GM18909 (cell line): ENCODE measurements around the gene BTBD1.
"Not testable (repeated sequence)": the region's sequence is repeated elsewhere in the genome, so short reads cannot be mapped to it uniquely, and the experiment has no call there.

Source experiments
- ATAC-seq: cut with Tn5 transposase; IDR thresholded peaks from one replicate; pipeline ENCODE4 v1.9.1; 2021; ENCODE audit warnings: mild to moderate bottlenecking; ENCODE audit not compliant: unreplicated experiment, poor library complexity

The BTBD1 gene

DNA sequence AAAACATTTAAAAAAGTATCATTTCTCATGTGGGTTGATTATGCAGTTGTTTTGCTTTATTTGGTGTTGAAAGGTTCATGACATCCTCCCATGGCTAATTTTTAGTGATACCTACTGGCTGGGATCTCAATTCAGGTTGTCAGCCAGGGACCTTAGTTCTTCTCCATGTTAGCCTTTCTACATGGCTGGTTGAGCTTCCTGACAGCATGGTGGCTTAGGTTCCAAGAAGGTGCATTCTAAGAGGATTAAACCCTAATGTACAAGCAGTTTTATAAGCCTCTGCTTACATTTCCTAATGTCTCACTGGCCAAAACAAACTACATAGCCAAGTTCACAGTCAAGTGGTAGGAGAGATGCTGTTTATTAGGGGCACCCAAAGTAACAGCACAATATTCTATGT lies 31.0 kb upstream of the BTBD1 start:
- no peak for ATAC-seq

DNA sequence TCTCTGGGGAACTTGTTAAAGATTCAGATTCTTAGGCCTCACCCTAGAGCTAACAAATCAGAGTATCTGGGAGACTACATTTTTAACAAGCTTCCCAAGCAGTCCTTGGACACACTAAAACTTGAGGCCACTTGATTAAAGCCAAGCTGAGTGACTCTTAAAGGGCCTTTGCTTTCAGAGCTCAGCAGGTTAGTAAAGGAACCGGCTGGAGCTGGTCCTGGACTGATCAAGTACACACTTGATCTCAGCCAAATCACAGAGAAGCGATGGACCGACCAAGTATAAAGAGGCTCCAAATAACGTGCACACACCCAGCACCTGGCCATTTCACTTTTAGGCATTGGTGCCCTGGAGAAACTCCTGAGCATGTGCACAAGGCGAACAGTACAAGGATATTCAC lies 27.5 kb upstream of the BTBD1 start:
- ATAC-seq: no peak

DNA sequence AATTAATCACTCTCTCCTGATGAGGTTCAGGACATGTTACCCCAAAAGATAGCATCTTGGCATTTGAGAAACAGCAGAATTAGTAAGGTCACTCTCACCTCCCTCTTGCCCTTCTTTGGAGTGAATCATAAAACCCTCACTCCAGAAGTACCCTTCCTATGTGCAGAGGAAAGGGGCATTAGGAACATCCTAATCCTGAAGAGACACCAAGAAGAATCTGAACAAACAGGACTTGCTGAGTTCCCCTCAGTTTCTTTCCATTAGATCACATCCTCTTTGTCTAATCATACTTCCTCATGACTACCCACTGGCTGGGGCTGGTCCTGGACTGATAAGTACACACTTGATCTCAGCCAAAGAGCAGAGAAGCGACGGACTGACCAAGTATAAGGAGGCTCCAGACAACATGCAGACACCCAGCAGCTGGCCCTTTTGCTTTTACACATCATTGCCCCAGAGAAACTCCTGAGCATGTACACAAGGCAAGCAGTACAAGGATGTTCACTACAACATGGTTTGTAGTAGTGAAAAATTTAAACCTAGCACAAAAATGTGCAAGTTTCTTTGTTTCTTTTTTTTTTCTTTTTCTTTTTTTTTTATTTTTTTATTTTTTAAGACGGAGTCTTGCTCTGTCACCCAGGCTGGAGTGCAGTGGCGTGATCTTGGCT lies 25.4 kb upstream of the BTBD1 start:
- peak; percentile 85 for ATAC-seq

DNA sequence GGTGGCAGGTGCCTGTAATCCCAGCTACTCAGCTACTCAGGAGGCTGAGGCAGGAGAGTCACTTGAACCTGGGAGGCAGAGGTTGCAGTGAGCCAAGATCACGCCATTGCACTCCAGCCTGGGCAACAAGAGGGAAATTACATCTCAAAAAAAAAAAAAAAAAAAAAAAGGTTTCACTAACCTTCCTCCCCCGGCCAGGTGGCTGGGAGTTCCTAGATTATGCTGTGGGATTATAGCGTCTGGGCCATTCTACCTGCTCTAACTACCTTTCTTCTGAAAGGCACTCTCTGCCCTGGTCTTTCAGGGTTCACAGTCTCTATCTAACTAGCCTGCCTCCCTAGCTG lies 24.9 kb upstream of the BTBD1 start:
- not testable (repeated sequence) for ATAC-seq

DNA sequence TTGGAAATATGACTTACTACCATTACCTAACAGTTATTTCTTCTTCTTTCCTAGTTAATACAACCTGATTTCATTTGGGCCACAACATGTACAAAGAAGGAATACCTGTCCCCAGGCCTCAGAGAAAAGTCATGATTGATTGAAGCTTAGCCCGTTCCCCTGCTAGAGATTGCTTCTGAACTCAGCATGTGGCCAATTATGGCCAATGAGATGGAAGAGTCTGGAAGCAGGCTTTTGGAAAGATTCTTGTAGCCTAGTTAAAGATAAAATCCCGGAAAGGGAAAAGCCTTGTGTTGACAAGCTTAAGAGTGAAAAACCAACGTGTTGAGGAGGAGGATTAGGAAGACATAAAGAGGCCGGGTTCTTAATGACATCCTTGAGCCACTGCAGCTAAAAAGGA lies 23.4 kb upstream of the BTBD1 start:
- ATAC-seq: no peak

DNA sequence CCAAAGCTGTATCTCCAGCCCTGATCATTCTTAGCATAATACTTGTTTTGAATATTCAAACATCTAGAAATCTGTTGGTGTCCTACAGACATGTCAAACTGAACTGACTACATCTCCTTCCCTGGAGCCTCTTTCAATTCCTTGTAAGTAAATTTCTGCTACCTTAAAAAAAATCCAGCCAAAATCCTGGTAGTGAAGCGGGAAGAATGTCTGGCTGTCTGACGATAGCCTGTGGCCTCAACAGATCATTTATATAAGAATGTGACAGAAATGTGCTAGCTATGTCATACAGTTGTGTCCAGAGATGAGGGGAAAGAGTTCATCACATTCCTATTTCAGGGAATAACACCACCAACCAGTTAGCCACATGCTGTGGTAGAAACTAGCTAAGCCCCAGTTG lies 21.8 kb upstream of the BTBD1 start:
- ATAC-seq: no peak

DNA sequence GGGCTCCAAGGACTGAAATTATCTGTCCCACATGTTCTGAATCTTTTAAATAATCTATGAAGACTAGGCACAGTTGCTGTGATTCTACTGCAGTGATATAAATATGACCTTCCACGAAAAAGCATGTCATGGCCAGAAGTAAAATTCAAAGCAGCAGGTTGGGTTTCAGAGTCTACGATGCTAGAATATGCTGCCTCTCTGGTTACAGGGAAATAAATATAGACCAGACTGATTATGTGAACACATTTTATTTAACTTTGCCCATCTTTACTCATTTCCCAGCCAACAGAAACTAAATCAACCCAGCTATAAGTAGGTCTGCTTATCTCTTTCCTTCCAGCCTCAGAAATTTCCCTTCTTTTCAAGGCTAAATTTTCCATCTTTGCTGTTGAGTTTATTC lies 20.5 kb upstream of the BTBD1 start:
- ATAC-seq: no peak

DNA sequence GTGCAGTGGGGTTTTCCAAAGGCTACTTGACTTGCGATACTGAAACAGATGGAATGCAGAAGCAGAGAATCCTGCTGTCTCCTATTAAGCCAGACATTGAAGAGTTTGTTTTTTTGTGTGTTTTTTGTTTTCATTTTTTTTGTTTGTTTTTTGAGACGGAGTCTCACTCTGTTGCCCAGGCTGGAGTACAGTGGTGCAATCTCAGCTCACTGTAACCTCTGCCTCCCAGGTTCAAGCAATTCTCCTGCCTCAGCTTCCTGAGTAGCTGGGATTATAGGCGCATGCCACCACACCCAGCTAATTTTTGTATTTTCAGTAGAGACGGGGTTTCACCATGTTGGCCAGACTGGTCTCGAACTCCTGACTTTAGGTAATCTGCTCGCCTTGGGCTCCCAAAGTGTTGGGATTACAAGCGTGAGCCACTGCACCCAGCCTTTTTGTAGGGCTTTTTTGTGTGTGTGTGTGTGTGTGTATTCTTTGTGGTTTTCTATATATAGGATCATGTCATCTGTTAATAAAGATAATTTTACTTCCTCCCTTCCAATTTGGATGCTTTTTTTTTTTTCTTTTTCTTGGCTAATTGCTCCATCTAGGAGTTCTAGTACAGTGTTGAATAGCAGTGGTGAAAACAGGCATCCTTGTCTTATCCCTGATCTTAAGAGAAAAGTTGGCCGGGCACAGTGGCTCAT lies 19.0 kb upstream of the BTBD1 start:
- ATAC-seq: not testable (repeated sequence)

DNA sequence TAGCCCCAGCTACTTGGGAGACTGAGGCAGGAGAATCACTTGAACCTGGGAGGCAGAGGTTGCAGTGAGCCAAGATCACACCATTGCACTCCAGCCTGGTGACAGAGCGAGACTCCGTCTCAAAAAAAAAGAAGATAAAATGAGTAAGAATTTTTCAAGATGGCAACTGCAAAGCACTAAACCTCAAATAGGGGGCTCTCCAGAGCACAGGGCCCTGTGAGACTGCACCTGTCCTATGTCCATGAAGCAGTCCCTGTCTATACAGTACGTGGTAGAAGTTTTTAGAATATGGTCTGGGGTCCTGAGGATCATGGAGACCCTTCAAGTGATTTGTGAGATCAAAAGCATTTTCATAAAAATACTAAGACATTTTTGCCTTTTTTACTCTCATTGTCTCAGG lies 18.4 kb upstream of the BTBD1 start:
- not testable (repeated sequence) for ATAC-seq

DNA sequence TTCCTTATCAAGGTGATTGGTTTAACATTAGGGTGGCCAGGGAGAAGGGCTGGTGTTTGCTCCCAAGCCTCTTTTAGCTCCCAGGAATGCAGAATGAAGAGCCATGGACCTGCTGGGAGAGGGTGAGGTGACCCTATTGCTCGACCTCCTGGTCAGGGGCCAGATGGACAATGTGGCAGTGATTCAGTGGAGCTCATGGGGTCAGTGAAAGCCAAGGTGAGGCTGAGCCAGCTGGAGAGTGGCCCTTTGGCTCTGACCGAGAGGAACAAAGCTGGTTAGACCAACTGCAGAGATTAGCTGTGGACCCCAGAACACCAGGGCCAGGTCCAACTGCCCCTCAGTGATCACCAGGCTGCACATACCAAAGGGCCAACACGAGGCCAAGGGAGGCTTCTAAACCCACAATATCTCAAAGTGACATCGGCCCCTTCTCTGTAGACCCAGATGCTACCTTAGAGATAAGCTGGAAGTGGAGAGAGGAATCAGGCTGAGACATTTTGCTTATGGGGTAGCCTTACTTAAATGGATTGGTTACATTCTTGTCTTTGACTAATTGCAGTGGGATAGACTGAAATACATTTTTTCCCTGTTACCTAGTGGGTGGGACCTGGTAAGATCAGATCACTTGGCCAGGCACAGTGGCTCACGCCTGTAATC lies 15.8 kb upstream of the BTBD1 start:
- no peak for ATAC-seq

DNA sequence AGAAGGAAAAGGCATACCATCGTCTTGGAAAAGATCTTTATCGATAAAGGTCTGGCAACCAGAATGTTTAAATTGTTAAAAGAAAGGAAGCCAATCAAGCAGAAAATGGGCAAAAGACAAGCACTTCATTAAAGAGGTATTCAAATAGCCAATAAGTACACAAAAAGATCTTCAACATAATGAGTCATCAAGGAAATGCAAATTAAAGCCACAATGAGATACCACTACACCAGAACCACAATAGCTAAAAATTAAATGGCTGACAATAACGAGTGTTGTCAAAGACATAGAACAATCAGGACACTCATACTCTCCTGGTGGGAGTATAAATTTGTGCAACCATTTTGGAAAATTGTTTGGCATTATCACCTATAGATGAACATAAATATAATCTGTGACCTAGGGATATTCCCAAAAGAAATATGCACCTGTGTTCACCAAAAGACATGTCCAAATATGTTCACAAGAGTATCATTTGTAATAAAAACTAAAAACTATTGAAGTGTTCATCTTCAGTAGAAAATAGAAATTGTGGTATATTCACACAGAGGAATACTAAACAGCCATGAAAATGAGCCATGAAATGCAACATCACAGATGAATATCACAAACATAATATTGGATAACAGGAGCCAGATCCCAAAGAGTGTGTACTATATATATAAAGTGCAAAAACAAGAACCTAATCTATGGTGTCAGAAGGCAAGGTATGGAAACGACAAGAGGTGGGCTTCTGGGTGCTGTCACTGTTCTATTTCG lies 14.4 kb upstream of the BTBD1 start:
- no peak for ATAC-seq

DNA sequence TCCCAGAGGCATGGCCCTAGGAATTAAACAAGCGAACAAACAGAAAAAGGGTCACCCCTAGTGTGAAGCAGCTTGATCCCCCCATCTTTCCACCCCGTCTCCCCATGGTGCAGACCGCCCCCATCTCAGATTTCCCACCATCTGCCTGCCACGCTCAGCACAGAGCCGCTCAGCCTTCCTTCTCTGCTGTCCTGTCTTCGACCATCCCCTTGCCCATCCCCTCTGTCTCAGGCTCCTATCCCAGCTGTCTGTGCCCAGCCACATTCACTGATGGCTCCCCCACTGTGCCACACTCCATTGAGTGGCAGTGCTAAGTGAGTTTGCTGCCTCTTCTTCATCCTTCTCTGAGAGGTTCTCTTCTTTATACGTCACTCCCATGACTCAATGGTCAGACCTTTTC lies 11.7 kb upstream of the BTBD1 start:
- ATAC-seq: no peak

DNA sequence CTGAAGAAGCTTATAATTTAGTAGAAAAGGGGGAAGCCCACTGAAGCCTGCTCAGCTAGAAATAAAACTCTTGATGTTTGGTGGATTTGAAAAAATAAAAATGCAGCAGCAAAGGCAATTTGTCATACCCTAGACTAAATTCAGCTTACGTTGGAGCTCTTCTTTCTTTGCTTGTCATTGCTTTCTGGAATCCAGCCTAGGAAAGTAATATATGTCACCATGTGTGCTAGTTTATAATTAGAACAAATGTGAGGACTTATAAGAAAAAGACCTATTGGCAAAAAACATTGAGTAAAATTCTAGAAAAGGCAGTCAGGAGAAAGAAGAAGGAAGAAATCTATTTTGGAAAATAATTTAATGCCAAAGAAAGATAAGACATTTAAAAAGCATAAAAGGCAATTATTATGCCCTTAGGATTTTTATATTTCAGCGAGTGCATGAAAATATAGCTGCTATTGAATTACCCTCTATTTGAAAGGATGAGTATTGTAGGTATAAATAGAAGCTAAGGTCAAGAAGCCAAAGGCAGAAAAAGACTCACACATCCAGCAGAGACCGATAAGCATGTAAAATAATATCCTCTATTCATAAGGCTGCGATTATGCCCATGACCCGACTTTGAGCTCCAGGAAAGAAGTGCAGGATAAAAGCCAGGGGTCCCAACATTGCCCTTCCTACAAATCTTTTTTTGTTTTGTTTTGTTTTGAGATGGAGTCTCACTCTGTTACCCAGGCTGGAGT lies 10.6 kb upstream of the BTBD1 start:
- ATAC-seq: no peak

DNA sequence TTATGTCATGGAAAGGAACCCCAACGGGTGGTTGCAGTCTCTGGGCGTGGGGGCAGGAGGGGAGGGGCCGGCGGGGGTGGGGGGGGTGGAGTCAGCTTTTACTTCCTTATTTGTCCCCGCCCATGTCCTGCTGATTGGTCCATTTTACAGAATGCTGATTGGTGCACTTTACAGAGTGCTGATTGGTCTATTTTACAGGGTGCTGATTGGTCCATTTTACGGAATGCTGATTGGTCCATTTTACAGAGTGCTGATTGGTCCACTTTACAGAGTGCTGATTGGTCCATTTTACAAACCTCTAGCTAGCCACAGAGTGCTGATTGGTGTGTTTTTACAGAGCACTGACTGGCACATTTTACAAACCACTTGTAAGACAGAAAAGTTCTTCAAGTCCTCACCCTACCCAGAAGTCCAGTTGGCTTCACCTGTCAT lies 2.2 kb upstream of the BTBD1 start:
- not testable (repeated sequence) for ATAC-seq

DNA sequence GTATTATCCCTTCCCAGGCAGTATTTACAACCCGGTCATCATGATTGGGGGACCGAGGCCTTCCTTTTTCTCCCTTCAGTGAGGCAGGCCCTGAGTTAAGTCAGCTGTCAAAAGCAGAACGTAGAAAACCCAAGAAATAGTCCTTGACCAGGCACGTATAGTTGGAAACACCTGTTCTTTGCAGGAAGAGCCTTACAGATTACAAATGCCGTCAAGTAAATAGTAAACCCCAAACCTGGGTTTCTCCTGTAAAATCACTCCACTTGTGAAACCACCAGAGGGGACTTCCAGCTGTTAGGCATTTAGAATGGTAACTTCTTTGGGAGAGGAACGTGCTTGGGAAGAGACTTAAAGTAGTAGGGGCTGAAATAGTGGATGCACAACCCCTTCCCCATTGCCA lies 1.0 kb upstream of the BTBD1 start:
- no peak for ATAC-seq

DNA sequence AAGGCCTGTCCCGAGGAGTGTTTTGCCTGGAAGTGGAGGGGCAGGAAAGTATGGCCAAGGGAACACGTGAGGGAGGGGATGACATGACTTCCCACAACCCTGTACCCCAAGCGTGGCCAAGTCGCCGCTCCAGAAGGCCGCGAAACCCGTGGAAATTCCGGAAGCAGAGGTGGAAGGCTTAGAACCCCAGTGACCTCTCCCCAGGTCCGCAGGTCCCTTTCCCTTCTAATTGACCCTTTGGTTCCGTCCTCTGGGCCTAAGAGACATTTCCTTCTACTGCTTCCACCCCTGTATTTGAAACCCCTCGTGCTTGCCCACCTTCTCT lies 548 bp upstream of the BTBD1 start:
- ATAC-seq: no peak

DNA sequence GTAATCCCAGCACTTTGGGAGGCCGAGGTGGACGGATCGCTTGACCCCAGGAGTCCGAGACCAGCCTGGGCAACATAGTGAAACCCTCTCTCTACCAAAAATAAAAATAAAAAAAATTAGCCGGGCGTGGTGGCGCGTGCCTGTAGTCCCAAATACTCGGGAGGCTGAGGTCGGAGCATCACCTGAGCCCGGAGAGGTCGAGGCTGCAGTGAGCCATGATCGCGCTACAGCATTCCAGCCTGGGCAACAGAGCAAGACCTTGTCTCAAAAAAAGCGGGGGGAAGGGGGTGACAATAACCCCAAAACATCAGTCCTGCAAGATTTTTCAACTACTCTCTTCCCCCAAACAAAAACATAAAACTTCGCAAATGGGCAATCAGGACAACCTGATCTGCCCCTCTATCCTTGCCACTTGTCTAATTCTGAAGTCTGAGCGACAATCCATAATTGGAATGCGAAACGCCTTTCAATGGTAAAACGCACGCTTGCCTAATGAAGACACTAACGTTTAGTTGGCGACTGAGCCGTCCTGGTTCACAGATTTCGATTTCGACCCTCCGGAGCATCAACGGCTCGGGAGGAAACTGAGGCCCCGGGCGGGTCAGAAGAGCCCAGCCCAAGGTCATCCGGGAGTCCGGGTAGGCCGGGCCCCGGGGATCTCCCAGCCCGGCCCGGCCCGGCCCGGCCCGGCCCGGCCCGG lies 868 bp downstream of the BTBD1 start:
- ATAC-seq: no peak

DNA sequence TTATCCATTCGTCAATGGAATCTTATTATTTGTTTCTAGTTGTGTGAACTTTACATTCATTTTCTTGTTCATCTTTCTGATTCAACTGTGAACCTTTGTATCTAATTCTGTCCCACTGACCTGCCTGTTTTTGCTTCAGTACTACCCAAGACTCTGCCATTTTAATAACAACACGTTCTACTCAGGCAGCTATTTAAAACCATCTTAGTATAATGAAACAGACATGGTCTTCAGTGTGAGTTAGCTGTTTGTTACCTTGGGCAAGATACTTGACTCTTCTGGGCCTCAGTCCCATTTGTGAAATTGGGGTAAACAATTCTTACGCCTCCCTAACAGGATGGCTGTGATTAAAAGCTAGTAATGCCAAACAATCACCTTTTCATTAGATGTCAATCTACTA lies 1.6 kb downstream of the BTBD1 start:
- ATAC-seq: no peak

DNA sequence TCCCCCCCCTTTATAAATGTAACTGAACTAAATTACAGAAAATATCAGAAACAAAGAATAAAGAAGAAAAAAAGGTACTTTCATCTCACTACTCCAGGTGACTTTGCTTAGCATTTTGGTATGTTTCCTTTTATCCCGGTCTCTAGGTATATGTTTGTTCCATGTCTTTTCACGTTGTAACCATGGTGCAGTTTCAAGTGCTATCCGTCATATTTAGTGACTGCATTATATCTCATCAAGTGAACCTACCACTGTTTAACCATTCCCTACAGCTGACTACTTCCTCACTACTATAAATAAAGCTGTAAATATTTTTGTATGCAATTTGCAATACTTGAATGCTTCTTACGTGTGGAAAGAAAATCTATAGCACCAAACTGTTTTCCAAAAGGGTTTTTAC lies 2.2 kb downstream of the BTBD1 start:
- no peak for ATAC-seq

DNA sequence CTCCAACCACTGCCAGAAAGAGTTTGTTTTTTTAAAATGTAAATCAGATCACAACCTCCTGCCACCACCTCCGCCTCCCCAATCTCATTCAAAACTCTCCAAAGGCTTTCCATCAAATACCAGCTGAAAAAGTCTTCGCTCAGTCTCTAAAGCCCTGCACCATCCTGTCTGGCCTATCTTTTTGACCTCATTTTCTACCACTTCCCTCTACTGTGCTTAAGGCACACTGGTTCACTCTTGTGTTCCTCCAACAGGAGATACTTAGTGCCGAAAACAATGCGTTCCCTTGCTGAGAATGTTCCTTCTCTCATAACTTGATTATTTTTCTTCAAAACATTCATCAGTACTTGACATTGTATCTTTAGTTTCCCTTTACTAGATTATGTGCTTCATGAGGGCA lies 3.5 kb downstream of the BTBD1 start:
- no peak for ATAC-seq
